Measurements from ENCODE around the gene ZNF536. TPM values are rescaled to one million over a fixed set of nuclear protein-coding genes. Genes with fewer than 3 reads are reported as not detected.

Gene ZNF536
- total and polyA plus RNA-seq, 7 donors, result 0.01 to 0.94 (median 0.20) TPM; not detected in 1

- no peaks in the 10 kb centered on the region for H3K36me3 ChIP-seq (ENCODE audit: insufficient read depth in 1 of 2, low read depth in 1 of 2)
- 94 to 97% (median 96%) methylated on average over 4 of the region's 4 CpGs for WGBS, 3 donors
- no peak overlapping the region for H3K27ac ChIP-seq
- no peak for ATAC-seq
- TF ChIP-seq CTCF (IDR thresholded peaks at IDR 0.05), result no peak
- H3K9me3 ChIP-seq, result no peaks in the 10 kb centered on the region
- H3K4me1 ChIP-seq, result no peaks in the 10 kb centered on the region
- no peaks in the 10 kb centered on the region for H3K27me3 ChIP-seq (ENCODE audit: insufficient read depth in 3 of 3, low read length in 2 of 3)
- intact Hi-C loops (cut with DNase I), result no loop called here
- H3K4me3 ChIP-seq, result no peak overlapping the region
- no peak for DNase-seq
Observed at GRCh38 chr19:30467239-30467638, 95.1 kb downstream of the ZNF536 start.

GRCh38 chr19:30469774-30470173 lies 97.6 kb downstream of the ZNF536 start:
- intact Hi-C loops (cut with DNase I), result no loop called here
- TF ChIP-seq CTCF (IDR thresholded peaks at IDR 0.05), result no peak
- Histone ChIP-seq H3K36me3 (ENCODE audit: insufficient read depth in 1 of 2, low read depth in 1 of 2) (no peaks in the 10 kb centered on the region), H3K27ac (no peak overlapping the region), H3K9me3 (no peaks in the 10 kb centered on the region), H3K4me3 (no peak overlapping the region), H3K27me3 (ENCODE audit: insufficient read depth in 3 of 3, low read length in 2 of 3) (no peaks in the 10 kb centered on the region), H3K4me1 (no peaks in the 10 kb centered on the region)
- WGBS, 3 donors, result 50 to 55% (median 51%) methylated on average over 5 of the region's 5 CpGs
- ATAC-seq (no peak), DNase-seq (no peak)

GRCh38 chr19:30471441-30471840 lies 99.3 kb downstream of the ZNF536 start:
- Histone ChIP-seq H3K4me3 (no peak overlapping the region), H3K27ac (no peak overlapping the region), H3K27me3 (ENCODE audit: insufficient read depth in 3 of 3, low read length in 2 of 3) (no peaks in the 10 kb centered on the region), H3K4me1 (no peaks in the 10 kb centered on the region), H3K36me3 (ENCODE audit: insufficient read depth in 1 of 2, low read depth in 1 of 2) (no peaks in the 10 kb centered on the region), H3K9me3 (no peaks in the 10 kb centered on the region)
- ATAC-seq (no peak), DNase-seq (no peak)
- intact Hi-C loops (cut with DNase I), result no loop called here
- no peak for TF ChIP-seq CTCF (IDR thresholded peaks at IDR 0.05)
- WGBS, 3 donors, result 90 to 93% (median 92%) methylated on average over 4 of the region's 4 CpGs

- TF ChIP-seq CTCF (IDR thresholded peaks at IDR 0.05), result no peak
- Histone ChIP-seq H3K27me3 (ENCODE audit: insufficient read depth in 3 of 3, low read length in 2 of 3) (no peaks in the 10 kb centered on the region), H3K9me3 (no peaks in the 10 kb centered on the region), H3K27ac (no peak overlapping the region), H3K36me3 (ENCODE audit: insufficient read depth in 1 of 2, low read depth in 1 of 2) (no peaks in the 10 kb centered on the region), H3K4me3 (no peak overlapping the region), H3K4me1 (no peaks in the 10 kb centered on the region)
- no peak for ATAC-seq
- no peak for DNase-seq
- intact Hi-C loops (cut with DNase I), result no loop called here
- WGBS, 3 donors, result 88 to 91% (median 90%) methylated on average over 5 of the region's 5 CpGs
Observed at GRCh38 chr19:30473334-30473867, 101.2 kb downstream of the ZNF536 start.

GRCh38 chr19:30476997-30477396 lies 104.8 kb downstream of the ZNF536 start:
- 92 to 94% (median 94%) methylated on average over 2 of the region's 2 CpGs for WGBS, 3 donors
- H3K4me1 ChIP-seq, result no peaks in the 10 kb centered on the region
- no peak for ATAC-seq
- H3K27ac ChIP-seq, result no peak overlapping the region
- H3K36me3 ChIP-seq (ENCODE audit: insufficient read depth in 1 of 2, low read depth in 1 of 2), result no peaks in the 10 kb centered on the region
- H3K9me3 ChIP-seq, result no peaks in the 10 kb centered on the region
- TF ChIP-seq CTCF (IDR thresholded peaks at IDR 0.05), result no peak
- intact Hi-C loops (cut with DNase I), result no loop called here
- DNase-seq, result no peak
- no peaks in the 10 kb centered on the region for H3K27me3 ChIP-seq (ENCODE audit: insufficient read depth in 3 of 3, low read length in 2 of 3)
- no peak overlapping the region for H3K4me3 ChIP-seq
